Amniotic epithelial cell (primary cell): Measurements from ENCODE around the gene SRMS.

ENCODE experiments used
- DNase-seq: peaks from one replicate; pipeline ENCODE4 v3.0.0-alpha.2; 2010; ENCODE audit warnings: low read depth

The SRMS gene

DNA sequence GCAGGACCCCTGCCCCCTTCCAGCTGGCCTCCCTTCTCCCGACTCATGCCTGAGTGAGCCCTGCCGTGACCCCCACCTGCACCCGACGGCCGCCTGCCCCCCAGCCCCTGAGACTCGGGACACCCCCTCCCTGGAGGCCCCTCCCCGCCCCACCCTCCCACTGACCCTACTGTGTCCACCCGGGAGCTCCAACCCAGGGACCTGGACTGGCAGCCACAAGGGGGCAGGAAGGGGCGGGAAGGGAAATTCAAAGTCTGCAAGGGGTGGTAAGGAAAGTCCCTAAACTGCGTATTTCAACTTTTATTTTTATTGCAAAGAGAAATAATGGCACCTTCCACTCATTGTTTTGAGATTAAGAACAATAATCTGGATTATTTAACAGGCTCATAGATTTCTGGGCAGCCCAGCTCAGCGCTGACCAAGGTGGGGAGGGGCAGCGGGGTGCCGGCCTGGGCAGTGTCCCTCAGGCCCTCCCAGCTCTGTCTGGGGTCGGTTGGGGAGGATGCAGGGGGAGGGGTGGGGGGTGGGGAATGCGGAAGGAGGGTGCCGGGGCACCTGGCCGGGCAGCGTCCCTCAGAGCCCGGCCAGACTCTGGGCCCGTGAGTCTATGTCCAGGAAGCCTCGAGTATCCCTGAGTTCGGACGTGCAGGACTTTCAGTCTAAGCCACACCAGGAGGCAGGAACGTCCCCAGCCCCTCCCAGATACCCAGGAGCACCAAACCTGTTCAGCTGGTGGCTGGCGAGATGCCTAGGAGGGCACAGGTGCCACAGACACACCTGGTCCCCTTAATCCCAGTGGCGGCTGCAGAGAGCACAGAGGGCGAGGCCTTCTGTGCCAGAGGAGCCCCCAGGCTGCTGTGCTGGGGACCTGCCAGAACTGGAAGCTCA is 9.1 kb downstream of the SRMS start:
- DNase-seq = no peak

DNA sequence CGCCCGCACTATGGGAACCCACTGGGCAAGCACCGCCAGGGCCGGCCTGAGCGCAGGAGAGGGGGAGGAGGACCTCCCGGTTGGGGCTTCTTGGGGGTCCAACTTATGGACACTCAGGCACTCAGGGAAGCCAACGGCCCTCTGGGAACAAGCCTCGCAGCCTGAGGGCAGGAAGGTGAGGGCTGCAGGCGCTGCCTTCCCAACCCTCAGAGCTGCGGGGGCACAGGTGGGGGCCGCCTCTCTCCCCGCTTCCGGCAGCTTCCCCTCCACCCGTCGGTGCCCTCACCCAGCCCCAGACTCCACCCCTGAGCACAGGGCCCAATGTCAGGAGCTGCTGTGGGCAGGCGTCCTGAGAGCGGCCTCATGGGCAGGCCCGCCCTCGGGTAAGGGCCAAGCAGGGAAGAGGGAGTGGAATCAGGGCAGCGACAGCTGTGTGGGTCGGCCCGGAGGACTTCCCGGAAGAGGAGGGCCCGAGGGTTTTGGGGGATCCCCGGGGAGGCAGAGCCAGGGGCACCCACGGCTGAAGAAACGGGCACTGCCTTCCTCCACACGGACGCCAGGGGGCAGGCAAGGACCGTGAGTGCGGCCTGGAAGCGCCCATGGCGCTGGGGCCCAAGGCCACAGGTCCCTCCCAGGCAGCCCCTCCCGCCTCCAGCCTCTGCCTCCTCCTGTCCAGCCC is 9.9 kb downstream of the SRMS start:
- peak; percentile 95 for DNase-seq

DNA sequence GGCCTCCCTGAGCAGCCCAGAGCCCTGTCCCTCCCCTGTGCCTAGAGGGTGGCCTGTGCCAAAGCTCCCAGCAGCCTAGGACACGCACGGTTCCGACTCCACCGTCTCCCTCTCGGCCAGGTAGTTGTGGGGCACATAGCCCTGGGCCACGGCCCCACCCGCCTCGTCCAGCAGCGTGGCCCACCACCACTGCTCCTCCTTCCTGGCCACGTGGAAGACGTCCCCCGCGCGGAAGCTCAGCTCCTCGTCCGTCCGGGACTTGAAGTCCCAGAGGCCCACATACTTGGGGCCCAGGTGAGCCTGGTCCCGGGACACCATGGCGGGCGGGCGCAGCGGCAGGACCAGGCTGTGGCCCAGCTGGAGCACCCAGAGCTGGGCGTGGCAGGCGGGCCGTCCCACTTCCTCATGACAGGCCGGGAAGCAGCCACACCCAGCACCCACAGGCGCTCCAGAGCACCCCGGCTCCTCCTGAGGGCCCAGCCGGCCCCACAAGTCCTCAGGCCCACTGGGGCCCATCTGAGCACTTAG is 10.5 kb downstream of the SRMS start, which contains the start of gene PTK6:
Gene PTK6 (minus strand): TSS at position 380 of the 528 bp plus-strand sequence. CDS start 62 bp downstream, at position 318.
- DNase-seq = no peak

DNA sequence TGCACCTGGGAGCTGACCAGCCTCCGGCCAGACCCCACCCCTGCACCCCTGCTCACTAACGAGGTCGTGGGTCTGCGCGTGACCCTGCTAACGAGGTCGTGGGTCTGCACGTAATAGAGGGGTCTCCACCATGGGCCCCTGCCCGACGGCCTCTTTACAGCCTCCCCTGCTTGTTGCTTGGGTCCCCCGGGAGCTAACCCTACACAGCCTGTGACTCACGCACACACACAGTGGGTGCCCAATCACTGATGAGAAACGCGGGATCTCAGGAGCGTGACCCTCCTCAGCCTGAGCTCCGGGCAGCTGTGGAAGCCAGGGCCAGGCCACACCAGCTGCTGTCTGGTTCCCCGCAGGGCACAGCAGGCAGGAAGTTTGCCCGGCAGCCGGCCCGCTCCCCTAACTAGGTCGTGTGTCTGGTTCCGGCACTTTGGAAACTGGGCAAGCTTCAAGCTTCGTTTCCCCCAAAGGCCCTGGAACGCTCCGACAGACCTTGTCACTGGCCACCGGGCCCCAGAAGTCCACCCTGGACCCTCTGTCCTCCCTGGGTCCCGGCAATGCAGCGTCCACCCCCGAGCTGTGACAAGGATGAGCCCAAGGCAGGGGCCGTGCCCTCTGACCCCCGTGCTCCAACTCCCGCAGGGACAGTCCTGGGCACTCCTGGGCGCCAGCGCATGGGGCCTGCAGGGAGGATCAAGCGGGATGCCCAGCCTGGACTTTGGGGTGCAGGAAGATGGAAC is 11.1 kb downstream of the SRMS start:
- DNase-seq = peak; percentile 33

DNA sequence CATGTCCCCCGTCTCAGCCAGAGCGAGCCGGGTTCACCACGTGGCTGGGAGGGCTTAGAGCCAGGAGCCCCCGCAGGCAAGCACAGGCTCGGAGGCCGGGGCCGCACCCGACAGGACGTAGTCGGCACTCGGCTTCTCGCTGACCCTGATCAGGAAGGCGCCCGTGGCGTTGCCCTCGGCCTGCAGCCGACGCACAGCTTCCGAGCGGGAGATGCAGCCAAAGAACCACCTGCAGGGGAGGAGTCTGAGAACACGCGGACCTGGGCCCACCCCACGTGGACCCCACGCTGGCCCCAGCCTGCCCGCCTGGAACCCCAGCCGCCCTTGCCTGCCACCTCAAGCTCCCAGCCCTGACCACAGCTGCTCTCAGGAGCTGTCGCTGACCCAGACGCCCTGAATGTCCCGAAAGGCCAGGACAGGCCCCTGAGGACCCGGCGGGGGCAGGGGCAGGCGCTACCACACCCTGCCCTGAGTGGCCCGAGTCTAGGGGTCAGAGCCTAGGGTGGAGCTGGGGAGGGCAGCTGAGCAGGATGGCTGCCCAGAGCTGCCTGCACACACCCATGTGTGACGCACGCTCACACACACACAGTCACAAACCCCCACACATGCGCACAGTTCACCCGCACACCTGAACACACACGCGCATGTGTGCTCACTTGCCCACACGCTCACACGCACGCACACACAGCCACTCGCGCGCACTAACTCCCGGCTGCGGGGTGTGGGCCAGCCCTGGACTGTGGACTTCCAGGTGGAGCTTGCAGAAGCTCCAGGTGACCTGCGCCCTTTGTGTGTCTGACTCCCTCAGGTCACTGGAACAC is 12.5 kb downstream of the SRMS start:
- DNase-seq = no peak

DNA sequence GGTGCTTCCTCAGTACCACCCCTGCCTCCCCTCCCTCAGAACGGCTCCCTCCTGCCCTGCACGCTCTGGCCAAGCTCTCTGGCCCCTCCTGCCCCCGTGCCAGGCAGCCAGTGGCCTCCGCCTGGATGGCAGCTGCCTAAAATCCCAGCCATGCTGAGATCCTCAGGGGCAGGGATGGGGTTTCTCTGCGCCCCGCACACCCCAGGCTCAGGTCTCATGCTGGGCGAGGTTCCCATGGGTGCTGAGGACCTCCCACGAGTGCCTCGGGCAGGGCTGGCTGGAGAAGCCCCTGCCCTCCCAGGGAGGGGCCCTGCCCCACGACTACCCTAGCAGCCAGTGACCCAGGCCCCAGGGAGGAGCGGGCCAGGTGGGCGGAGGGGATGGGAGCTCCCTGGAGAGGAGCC is 13.1 kb downstream of the SRMS start:
- DNase-seq = no peak

DNA sequence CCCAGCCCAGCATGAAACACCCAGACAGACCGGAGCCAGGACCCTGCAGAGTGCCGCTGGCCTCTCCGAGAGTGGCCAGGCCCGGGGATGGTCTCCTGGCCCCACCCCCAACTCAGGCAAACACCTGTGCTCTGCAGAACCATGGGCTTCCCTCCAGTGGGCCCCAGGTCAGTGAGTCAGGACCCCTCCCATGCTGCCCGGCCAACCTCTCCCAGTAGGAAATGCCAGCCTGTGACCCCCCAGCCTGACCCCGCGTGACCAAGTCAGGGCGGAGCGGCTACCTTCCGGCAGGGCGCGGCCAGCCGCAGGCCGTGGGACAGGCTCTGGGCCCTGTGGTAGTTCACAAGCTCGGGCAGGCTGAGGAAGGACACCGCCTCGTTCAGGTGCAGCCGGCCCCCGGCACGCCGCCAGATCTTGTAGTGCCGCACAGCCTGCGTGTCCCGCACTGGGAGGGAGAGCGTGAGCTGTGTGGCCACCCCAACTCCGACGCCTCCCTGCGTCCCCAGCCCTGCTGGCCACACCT is 13.6 kb downstream of the SRMS start:
- DNase-seq = no peak

DNA sequence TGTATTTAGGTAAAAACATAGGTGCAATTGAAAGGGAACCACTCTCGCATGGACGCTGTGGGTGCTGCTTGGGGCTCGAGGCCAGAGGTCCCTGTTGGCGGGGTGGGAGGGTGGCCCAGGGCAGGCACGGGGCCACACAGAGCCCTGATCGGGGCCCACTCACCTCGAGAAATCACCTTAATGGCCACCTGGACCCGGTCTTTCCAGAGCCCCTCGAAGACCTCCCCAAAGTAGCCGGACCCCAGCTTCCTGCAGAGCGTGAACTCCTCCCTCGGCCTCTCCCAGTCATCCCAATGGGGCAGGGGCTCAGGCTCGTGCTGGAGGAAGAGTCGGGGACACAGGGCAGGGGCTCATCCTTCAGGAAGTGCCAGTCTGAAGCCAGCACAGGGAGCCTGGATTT is 14.2 kb downstream of the SRMS start:
- no peak for DNase-seq

DNA sequence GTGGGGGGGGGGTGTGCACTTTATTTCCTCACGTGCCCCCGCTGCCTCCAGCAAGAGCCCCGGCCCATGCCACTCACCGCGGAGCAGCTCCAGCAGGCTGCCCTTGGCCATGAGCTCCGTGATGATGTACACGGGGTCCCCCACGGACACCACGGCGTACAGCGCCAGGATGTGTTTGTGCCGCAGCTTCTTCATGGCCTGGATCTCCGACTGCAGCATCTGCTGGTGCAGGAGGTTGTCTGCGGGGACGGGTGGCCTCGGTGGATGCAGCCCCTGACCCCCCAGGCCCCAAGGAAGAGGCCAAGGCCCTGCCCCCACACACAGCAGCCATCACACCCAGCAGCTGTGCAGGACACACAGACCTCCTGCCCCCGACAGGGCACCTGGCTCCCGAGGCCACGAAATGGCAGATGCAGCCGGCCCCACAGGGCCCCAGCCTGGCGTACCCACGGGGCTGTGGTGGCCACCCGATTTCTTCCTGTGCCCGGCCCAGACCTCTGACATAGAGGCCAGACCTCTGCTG is 15.0 kb downstream of the SRMS start:
- DNase-seq = no peak

DNA sequence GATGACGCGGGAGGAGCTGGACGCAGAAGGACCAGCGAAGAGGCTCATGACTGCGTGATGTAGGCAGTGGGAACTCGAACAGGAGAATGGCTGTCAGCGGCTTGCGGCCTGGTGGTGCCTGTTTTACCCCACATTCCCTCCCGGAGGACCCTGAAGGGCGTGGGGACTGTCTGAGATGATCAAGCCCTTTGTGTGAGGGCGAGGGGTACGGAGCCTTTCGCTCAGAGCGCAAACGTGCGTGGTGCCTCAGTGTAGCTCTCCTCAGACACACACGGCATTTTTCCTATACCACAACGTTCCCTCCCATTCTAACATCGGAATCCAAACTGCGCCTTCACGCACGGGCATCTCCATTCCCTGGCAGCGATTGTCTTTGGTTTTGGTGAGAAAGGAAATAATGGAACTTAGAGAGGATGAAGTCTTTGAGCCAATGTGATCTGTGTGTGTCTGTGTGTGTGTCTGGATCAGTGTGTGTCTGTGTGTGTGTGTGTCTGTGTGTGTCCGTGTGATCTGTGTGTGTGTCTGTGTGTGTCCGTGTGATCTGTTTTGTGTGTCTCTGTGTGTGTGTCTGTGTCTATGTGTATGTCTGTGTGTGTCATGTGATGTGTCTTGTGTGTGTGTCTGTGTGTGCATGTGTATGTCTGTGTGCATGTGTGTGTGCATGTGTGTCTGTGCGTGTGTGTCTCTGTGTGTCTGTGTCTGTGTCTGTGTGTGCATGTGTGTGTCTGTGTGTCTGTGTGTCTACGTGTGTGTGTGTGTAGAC is 15.7 kb downstream of the SRMS start:
- DNase-seq = no peak

DNA sequence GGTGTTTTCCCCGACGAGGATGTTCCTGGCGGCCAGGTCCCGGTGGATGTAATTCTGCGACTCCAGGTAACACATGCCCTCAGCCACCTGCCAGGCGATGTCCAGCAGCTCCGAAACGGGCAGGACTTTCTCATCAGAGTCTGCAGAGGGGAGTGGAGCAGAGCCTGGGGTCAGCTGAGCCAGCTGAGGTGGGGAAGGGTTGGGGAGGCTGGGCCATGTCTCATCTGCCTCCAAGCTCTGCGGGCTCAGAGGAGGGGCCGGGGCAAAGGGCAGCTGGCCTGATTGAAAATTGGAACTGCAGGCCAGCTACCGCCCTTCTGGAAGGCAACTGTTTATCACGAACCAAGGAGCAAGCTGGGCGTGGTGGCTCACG is 16.8 kb downstream of the SRMS start:
- DNase-seq = no peak

DNA sequence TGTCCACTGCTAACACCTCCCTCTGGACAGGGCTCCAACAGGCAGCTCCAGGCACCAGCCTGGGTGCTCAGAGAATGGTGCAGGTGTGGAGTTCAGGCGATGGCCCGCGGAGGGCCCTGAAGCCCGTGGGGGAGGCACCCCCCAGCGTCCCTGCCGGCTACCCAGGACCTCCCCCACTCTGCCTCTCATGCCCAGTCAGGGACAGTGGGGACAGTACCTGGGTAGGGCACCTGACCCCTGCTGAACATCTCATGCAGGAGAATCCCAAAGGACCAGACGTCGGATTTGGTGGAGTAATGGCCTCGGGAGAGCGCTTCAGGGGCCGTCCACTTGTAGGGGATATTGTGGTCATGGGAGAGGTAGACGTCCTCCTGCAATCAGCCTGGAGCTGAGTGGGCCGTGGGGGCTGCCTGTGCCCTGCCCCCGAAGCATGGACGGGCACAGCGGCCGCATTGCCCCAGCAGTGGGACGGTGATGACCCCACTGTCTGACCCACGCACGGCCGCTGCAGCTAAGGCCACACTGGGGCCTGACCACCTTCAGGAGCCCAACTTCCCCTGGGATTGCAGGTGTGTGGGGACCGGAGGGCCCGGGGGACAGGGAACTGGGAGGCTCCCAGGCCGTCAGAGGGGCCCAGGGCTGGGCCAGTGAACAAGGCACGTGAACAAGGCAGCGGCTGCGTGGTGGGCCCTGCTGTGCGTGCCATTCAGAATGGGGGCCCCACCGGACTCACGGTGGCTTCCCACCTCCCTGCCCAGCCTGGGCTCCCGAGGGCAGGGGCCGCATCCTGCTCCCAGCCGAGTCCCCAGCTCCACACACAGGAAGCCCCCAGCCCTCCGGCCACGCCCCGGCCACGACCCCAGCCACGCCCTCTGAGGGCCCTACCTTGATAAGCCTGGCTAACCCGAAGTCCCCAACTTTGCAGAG is 17.4 kb downstream of the SRMS start:
- no peak for DNase-seq

DNA sequence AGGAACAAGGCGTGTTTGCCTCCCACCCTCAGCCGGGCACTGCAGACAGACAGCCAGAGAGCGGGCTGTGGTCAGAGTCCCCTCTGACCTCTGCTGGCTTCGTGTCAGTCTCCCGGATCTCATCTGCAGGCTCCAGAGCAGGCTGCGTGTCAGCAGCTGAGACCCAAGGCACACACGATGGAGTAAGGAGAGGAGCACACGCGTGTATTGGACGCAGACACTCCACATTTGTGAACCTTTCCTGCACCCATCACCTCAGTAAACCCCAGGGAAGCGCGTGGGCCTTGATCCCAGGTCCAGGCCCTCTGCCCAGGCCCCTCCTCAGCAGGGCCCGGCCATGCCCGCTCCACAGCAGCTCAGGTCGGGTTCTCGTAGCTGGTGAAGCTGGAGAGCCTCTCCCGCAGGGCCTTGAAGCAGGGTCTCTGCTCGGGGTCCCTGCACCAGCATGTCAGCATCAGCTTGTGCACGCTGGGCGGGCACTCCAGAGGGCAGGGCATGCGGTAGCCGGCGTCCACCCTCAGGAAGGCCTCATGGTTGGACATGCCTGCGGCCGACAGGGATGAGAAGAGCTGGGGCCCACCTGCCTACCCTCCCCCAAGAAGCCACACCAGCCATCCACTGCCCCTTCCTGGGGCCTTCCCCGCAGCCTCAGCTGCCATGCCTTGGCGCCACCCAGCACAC is 18.2 kb downstream of the SRMS start:
- no peak for DNase-seq

DNA sequence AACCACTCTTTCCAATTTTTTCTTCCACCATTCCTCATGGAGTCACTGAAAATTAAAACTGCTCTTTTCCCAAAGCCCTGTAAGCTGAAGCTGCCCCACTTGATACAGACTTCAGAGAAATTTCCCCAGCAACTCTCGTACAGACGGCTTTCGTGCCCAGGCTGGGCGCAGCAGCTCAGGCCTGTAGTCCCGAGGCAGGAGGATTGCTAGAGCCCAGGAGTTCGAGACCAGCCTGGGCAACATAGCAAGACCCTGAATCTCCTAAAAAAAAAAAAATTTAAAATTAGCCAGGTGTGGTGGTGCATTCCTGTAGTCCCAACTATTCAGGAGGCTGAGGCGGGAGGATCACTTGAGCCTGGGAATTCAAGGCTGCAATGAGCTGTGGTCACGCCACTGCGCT is 20.4 kb downstream of the SRMS start:
- DNase-seq = no peak

DNA sequence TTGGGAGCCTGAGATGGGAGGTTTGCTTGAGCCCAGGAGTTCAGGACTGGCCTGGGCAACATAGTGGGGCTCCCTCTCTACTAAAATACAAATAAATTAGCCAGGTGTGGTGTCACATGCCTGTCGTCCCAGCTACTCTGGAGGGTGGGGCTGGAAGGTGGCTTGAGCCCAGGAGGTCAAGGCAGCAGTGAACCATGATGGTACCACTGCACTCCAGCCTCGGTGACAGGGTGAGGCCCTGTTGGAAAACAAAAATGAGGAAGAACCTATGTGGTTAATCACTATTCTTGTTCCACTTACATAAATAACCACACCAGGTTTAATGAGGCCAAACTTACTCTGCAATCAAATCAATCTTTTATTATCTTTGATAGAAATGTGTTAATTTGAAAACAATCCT is 21.6 kb downstream of the SRMS start:
- no peak for DNase-seq

DNA sequence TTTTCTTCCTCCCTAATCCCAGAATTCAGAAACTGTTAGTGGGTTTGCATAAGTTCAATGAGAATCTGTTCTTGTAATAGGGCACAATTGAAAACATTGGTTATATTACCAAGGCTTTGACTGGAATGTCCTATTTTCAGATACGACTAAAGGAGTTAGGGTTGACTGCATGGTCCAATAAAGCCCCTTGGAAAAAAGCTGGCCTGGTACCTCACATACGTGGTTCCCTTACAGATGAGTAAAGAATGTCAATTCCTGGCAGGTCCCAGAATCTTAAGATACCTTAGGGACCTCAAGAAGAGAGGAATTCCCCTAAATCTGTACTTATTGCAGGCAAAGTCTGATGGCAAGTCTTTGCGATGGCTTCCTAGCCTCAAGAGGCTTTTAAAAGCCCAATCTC is 22.4 kb downstream of the SRMS start:
- no peak for DNase-seq

DNA sequence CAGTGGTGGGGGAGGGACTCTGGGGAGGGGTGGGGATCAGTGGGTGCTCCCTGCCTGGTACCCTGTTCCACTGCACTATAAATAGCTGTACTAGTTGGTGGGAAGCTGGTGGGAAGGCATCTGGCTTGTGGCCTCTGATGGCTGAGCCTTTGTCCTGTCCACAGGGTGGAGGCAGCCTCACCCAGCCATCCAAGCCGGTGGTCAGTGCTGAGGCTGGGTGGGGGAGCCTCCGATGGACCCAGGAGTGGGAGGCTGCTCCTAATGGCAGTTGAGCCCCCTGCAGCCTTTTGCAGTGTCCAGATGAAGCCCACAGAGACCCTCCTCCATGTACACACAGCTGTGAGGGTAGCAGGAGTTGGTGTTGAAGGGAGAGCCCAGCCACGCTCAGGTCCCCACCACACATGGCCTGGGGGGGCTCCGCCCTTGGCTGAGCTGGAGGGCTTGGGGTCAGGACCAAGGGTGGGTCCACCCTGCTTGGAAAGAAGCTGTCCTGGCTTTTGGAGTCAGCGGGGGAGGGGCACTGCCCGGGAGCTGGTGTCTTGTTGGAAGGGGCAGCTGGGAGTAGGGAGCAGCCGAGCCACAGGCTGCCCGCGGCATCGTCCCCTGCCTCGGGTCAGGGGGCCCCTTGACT is 24.5 kb downstream of the SRMS start:
- DNase-seq = no peak
